ENCODE data around the gene CIB1.
"Not testable (repeated sequence)": the region's sequence is repeated elsewhere in the genome, so short reads cannot be mapped to it uniquely, and the experiment has no call there.

CIB1 gene

DNA sequence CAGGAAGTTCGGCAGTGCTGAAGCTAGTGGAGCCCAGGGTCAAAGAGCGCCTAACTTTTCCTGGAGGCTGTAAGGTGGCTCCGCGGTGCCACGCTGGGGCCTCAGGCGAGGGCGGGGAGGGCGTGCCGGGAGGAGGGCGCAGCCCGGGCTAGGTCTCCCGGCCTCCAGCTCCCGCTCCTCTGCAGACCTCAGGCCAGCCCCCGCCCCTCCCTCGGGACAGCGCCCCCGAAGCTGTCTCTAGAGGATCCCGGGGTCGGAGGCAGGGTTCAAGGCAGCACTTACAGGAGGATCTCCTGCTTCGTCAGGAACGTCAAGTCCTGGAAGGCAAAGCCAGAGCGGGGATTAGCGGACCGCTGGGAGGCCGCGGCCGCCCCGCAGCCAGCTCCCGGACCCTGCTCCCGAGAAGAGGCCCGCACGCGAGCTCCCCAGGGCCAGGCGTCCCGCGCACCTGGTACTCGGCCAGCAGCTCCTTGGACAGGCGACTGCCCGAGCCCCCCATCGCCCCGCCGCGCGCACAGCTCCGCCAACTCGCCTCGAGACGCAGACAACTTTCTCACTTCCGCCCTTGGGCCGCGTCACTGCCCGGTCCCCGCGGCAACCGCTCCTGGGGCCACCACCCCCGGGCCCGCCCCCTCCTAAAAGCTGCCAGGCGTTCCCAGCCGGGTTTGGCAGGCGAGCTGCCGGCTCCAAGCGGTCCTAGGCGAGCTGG is at the start of gene CIB1:
TSS of gene CIB1 (minus strand) at position 555 of the 709 bp plus-strand sequence. CDS start at position 499, 56 bp downstream.
- peak; percentile 39 for DNase-seq

DNA sequence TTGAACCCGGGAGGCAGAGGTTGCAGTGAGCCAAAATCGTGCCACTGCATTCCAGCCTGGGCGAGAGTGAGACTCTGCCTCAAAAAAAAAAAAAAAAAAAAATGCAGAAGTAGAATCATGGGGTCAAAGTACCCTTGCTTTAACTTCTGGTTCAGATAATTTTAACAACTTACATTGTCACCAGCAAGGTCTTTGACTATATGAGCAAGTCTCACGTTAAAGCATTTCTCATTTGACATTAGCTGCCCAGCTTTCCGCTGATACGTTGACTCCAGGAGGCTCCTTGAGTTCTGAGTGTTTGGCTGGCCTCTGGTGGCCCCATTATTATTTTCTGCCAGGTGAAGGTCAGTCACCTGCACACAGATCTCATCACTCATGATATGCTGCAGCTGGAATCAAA is 47.9 kb upstream of the CIB1 start:
- DNase-seq, result not testable (repeated sequence)

DNA sequence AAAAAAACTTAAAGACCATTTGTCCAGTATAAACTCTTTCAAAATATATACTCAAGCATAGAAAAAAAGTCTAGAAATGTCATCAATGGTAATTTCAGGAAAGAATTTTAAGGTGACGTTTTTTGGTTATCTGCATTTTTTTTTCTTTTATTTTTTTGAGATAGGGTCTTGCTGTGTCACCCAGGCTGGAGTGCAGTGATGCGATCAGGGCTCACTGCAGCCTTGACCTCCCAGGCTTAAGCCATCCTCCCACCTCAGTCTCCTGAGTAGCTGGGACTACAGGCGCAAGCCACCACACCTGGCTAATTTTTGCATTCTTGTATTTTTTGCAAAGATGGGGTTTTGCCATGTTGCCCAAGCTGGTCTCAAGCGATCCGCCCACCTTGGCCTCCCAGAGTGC is 47.0 kb upstream of the CIB1 start:
- not testable (repeated sequence) for DNase-seq

DNA sequence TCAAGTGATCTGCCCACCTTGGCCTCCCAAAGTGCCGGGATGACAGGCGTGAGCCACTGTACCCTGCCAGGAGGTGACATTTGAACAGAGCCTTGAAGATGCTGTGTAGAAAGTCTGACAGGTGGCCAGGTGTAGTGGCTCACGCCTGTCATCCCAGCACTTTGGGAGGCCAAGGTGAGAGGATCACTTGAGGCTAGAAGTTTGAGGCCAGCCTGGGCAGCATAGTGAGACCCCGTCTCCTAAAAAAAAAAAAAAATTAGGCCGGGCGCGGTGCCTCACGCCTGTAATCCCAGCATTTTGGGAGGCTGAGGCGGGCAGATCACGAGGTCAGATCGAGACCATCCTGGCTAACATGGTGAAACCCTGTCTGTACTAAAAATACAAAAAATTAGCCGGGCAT is 44.7 kb upstream of the CIB1 start:
- not testable (repeated sequence) for DNase-seq

DNA sequence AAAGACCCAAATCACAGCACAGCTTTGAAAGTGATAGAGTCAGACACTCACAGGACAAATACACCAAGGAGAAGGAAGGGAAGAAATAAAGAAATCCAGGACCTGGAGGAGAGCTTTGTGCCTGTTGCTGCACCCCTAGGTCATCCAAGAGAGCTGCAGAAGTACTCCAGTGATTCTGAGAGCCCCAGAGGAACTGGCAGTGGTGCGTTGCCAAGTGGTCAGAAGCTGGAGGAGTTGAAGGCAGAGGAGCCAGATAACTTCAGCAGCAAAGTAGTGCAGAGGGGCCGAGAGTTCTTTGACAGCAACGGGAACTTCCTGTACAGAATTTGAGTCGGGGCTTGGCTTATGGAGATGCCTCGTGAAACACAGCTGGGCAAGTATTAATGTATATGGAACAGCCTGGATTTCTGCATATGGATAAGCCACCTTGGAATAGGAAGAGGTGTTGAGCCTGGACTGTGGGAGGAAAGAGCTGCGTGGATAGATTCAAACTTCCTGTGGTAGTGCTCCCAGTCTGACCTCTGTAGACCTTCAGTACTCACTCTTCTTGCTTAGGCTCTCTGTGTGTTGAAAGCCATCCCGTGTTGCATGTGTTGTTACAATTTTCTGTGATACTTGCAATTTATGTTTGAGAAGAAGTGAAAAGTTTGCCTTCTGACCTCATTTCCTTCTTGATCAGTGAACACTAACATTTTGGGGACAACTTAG is 37.9 kb upstream of the CIB1 start:
- DNase-seq, result no peak

DNA sequence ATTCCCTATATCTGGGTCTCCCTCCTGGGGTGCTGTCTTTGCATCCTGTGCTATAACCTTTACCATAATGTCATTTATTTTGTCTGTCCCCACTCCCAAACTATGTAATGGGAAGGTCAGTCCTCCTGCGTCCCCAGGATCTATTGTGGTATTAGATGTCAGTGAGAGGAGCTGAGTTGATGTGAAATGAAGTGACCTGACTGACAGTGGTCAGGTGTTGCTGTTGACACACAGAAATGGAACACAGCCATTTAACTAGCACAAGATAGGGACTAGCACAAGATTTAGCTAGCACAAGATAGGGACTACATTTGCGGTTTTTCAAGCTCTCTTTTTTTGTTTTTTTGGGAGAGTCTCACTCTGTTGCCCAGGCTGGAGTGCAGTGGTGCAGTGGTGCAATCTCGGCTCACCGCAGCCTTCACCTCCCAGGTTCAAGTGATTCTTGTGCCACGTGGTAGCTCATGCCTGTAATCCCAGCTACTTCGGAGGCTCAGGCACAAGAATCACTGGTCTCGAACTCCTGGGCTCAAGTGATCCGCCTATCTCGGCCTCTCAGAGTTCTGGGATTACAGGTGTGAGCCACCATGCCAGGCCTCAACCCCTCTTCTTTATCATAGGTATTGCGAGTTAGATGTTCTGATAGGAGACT is 36.9 kb upstream of the CIB1 start:
- no peak for DNase-seq

DNA sequence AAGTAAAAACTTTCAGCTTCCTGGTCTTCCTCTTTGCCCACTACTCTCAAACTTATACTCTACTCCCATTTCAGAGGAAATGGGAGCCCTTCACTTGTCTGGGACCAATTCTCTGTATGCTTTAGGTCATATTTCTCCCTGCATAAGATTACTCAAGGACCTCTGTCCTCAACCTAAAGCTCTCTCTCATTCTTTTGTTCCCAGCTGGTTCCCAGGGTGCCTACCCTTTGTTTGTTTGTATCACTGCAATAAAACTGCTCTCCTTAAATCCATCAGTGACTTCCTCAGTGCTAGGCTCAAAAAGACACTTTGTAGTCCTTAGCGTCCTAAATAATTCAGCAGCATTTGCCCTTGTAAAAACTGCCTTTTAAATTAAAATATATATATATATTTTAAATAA is 34.7 kb upstream of the CIB1 start:
- DNase-seq, result no peak

DNA sequence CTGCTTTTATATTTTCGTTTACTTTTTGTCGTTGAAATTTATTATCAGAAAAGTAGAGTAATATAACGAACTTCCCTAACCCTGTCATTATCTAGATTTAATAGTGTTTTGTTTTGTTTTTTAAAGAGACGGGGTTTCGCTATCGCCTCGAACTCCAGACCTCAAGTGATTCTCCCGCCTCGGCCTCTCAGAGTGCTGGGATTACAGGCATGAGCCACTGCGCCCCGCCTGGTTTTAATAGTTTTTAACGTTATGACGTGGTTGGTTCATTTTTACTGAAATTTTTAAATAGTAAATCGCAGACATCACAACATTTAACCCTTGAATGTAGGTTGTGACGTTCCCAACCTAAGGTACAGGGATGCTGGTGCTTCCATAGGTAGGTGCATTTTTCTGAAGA is 32.7 kb upstream of the CIB1 start:
- DNase-seq, result no peak

DNA sequence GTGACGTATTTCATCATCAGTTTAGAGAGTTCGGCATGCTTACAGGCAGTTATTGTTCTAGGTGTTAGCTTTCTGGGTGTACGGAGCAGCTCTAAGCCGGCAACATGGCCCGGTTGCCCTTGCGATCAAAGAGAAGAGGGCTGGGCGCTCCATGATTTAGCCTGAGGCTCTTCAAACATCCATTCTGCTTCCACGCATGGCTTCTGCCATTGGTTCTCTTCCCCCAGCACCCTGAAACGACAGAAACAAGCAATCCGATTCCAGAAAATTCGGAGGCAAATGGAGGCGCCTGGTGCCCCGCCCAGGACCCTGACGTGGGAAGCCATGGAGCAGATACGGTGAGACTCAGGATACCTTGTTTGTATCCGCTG is 32.3 kb upstream of the CIB1 start:
- DNase-seq, result peak; percentile 51

DNA sequence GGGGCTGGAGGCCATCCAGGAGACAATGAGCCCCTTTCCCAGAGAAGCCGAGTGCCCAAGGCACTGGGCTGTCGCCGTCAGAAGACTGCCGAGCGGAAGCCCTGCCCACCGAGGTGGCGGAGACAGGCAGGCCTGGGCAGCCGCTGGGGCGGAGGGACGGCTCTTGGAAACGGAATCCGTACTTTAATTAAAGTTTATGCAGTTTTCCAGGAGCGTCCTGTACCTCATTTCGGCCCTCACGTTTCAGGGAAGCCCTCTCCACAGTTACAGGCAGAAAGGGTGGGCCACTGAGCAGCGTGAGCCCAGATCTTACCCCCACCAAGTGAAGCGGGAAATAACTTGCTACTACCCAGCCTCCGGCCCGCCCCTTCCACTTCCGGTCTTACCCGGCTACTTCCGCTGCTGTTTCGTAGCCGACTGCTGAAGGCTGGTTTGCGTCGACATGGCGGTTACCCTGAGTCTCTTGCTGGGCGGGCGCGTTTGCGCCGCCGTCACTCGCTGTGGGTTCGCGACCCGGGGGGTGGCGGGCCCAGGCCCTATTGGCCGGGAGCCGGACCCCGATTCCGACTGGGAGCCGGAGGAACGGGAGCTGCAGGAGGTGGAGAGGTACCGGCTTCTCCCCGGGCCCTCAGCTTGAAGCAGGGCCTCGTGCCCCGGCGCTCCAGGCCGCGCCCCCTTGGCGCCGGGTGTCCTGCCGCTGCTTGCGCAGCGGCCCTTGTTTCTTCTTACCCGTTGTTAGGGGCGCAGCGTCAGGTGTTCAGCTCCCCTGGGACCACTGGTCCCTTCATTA is 31.7 kb upstream of the CIB1 start, which contains the start of gene NGRN:
TSS of gene NGRN (plus strand) at position 402 of the 790 bp plus-strand sequence. CDS start at position 443, 41 bp downstream.
- peak; percentile 76 for DNase-seq

DNA sequence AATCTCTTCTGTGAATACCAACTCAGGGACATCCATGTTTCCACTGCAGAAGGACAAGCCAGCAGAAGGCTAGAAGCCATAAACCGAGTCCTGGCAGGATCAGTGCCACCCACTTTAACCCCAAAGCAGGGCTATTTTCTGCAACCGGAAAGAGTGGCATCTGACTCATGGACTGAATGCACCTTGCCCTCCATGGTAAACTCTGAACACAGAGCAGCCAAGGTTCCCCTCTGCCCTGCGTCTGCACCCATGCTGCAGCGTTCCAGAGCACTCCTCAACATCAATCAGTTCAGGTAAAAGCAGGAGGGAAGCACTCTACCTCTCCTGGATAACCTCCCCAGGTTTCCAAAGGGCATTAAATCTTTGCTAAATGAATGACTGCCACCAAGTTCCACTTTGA is 30.9 kb upstream of the CIB1 start:
- no peak for DNase-seq

DNA sequence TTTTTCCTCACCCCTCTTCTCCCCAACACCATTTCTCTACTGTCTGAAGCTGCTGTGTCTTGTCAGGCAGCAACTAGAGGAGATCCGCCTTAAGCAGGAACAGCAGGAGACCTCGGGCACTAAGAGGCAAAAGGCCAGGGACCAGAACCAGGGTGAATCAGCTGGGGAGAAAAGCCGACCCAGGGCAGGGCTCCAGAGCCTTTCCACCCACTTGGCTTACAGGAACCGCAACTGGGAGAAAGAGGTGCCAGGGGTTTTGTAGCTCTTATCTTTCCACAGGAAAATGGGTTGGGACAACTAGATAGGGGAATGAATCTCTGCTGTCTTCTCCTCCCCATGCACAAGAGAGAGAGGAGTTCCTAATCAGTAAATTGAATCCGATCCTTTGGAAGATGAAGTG is 28.7 kb upstream of the CIB1 start:
- DNase-seq, result no peak

DNA sequence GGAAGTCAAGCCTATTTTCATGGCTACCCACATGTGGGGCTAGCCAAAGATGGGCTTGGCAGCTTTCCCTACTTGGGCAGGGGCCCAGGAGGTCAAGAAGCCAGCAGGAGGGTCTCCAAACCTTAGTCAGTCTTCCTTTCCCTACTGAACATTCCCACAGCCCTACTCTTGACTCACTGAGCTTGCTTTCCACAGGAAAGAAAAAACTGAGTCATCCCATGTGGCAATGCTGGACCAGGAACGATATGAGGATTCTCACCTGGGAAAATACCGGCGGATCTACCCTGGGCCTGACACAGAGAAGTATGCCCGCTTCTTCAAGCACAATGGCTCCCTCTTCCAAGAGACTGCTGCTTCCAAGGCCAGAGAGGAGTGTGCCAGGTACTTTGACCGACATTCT is 28.1 kb upstream of the CIB1 start:
- DNase-seq, result no peak

DNA sequence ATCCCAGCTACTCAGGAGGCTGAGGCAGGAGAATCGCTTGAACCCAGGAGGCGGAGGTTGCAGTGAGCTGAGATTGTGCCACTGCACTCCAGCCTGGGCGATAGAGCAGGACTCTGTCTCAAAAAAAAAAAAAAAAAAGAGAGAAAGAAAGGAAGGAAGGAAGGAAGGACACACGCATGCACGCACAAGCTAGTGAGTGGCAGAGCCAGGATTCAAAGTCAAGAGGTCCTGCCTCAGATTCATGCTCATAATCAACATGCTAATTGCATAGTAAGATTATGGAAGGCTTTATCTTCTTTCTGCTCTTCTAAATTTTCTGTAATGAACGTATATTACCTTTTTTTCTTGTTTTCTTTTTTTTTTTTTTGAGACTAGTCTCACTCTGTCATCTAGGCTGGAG is 27.0 kb upstream of the CIB1 start:
- DNase-seq, result not testable (repeated sequence)

DNA sequence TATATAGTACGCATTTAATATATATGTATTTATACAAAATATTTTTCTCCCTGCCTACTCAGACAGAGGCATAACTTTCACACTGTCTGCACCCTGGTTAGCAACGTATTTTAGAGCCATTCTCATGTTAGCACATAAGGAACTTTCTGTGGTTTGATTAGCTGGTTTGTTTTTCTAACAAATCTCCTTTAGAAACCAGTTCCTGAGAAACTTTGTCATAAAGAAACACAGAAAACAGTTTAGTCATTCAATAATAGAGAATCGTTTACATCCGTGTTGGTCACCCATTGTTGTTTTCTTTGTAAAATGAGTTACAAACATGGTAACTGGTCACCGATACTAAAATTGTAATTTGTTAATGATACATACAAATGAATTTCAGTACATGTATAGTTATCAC is 25.8 kb upstream of the CIB1 start:
- DNase-seq, result no peak

DNA sequence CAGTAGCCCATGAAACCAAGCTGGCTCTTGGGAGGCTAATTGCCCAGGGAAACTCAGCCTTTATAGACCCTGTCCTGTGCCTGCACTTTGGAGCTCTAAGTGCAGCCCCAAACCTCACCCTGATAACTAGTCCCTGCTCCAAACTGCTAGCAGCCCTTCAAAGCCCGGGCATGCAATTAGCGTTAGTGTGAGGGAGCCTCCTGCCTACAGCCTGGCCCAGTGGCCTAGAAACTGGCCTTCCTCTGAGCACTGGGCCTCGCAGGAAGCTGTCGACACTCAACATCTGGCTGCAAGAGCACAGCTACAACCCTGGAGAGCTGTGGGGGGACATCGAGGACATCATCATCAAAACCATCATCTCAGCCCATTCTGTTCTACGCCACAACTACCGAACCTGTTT is 24.0 kb upstream of the CIB1 start:
- DNase-seq, result no peak

DNA sequence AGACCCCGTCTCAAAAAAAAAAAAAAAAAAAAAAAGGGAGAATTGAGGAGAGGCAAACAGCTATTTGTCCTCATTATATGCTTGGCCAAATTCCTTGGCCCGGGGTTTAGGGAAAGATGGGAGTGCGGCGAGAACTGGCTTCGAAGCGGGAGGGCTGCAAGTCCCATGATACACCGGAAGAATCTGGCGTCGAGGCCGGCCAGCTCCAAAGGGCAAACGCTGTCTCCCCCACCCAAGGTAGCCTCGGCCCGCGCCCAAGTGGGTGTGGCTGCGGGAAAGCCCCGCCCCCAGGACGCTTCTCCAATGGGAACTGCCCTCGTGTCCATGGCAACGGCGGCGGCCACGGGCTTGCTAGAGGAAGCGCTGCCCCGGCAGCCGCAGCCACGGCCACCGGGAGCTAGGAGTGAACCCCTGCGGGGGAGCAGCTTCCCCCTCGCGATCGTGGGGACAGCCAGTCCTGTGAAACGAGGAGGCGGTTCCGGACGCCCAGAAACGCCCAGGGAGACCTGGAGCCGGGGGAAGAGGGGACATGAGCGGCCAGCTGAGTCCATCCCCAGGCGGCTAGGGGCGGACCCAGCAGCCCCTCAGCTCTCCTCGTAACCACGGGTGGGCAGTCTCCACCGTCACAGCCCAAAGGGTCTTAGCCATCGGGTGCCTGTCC is 15.6 kb upstream of the CIB1 start, which contains the start of gene TTLL13:
TSS of gene TTLL13 (plus strand) at position 354 of the 661 bp plus-strand sequence. CDS start 1,075 bp downstream, outside the sequence.
- peak; percentile 63 for DNase-seq

DNA sequence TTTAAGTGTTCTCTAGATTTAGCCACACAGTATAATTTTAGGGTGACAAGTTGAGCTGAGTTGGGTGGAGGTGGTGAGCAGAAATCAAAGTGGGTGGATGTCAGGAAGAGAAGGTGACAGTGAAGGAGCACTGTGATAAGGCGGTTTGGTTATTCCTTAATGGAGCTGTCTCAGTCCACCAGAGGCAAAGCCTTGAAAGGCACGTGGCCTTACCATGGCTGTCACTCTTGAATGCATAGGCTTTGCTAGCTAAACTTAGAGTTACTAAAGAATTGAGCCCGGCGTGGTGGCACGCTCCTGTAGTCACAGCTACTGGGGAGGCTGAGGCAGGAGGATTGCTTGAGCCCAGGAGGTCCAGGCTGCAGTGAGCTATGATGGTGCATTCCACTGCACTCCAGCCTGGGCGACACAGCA is 15.1 kb upstream of the CIB1 start:
- no peak for DNase-seq

DNA sequence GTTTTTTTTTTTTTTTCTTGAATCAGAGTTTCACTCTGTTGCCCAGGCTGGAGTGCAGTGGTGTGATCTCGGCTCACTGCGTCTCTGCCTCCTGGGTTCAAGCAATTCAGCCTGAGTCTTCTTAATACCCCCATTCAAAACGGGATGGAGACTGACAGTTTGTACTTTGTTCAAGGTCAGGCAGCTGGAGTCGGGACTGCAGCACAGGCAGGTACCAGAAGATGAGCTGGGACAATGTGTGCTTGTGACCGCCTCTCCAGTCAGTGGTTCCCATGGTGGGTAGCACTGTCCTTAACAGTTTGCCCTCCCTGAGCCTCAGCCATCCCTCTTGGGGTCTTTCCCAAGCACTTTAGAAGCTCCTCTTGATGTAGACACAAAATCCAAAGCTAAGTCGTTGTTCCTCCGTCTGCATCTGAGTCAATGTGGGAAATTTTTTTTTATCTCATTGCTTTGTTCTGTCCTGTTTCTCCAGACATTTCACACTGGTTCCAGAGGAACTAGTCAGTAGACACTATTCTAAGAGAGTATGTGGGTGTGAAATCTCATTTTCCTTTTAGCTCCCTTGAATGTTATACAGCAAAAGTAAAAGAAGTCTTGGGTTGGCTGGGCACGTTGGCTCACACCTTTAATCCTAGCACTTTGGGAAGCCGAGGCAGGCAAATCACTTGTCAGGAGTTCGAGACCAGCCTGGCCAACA is 10.3 kb upstream of the CIB1 start:
- DNase-seq, result no peak

DNA sequence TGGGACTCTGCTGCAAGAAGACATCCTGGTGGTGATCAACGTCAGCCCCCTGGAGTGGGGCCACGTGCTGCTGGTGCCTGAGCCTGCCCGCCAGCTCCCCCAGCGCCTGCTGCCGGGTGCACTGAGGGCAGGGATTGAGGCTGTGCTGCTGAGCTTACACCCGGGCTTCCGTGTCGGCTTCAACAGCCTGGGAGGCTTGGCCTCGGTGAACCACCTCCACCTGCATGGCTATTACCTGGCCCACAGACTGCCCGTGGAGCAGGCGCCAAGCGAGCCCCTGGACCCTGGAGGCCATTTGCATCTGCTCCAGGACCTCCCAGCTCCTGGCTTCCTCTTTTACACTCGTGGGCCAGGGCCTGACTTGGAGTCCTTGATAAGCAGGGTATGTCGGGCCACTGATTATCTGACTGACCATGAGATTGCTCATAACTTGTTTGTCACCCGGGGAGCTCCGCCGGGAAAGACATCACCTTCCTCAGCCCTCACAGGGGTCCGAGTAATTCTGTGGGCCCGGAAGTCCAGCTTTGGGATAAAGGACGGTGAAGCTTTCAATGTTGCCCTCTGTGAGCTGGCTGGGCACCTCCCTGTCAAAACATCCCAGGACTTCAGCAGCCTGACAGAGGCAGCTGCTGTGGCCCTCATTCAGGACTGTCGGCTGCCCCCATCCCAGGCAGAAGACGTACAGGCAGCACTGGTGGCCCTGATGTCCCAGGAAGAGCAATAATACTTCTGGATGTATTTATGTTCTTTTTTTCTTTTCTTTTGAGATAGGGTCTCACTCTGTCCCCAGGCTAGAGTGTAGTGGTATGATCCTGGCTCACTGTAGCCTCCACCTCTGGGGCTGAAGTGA is 7.8 kb upstream of the CIB1 start:
- DNase-seq, result no peak

DNA sequence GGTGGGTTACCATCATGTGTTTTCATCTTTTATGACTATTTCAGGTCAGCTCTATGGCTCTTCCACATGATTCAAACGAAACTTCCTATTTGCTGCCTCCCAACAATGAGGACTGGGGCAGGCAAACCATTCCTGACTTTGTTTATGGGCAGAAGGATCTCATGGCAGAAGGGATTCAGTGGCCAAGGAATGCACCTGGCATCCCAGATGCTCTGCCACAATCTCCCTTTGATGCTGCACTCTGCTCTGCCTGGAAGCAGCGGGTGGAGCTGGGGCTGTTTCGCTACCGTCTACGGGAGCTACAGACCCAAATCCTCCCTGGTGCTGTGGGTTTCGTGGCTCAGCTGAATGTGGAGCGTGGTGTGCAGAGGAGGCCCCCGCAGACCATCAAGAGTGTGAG is 7.1 kb upstream of the CIB1 start:
- no peak for DNase-seq

All from DMS79 (cell line).